Non-pigmented ciliary epithelial cell (primary cell): ENCODE data around the gene PCSK6.

Source experiments
- DNase-seq: peaks from one replicate; pipeline ENCODE4 v3.0.0-alpha.2; 2010; ENCODE audit warnings: low read depth

The PCSK6 gene

GRCh38 chr15:101446518-101447167, 42.9 kb downstream of the PCSK6 start:
- no peak for DNase-seq

- peak; percentile 47 for DNase-seq
Observed at GRCh38 chr15:101445562-101446517, 43.7 kb downstream of the PCSK6 start.

GRCh38 chr15:101444807-101445508, 44.5 kb downstream of the PCSK6 start:
- DNase-seq, result no peak

- no peak for DNase-seq
Observed at GRCh38 chr15:101444015-101444414, 45.5 kb downstream of the PCSK6 start.

- DNase-seq, result no peak
Observed at GRCh38 chr15:101442272-101442671, 47.2 kb downstream of the PCSK6 start.

GRCh38 chr15:101441696-101442095, 47.8 kb downstream of the PCSK6 start:
- no peak for DNase-seq

- no peak for DNase-seq
Observed at GRCh38 chr15:101440846-101441590, 48.5 kb downstream of the PCSK6 start.

GRCh38 chr15:101439920-101440319, 49.6 kb downstream of the PCSK6 start:
- no peak for DNase-seq

- no peak for DNase-seq
Observed at GRCh38 chr15:101439285-101439919, 50.1 kb downstream of the PCSK6 start.

GRCh38 chr15:101438482-101439284, 50.8 kb downstream of the PCSK6 start:
- no peak for DNase-seq

- no peak for DNase-seq
Observed at GRCh38 chr15:101437618-101438481, 51.7 kb downstream of the PCSK6 start.

GRCh38 chr15:101437209-101437608, 52.3 kb downstream of the PCSK6 start:
- DNase-seq, result no peak

GRCh38 chr15:101436526-101436925, 53.0 kb downstream of the PCSK6 start:
- DNase-seq, result no peak

- no peak for DNase-seq
Observed at GRCh38 chr15:101435761-101436160, 53.7 kb downstream of the PCSK6 start.

GRCh38 chr15:101434032-101434920, 55.2 kb downstream of the PCSK6 start:
- no peak for DNase-seq

GRCh38 chr15:101433396-101433795, 56.1 kb downstream of the PCSK6 start:
- no peak for DNase-seq

- DNase-seq, result no peak
Observed at GRCh38 chr15:101432982-101433381, 56.5 kb downstream of the PCSK6 start.

- no peak for DNase-seq
Observed at GRCh38 chr15:101431748-101432147, 57.8 kb downstream of the PCSK6 start.

GRCh38 chr15:101431301-101431700, 58.2 kb downstream of the PCSK6 start:
- no peak for DNase-seq
